Ovary (tissue), 9 donors: ENCODE data around the gene TMEM214. TPM values are rescaled to one million over a fixed set of nuclear protein-coding genes. Genes with fewer than 3 reads are reported as not detected.

Experiments
- DNase-seq, 5 donors: peaks; one replicate each; pipeline ENCODE4 v3.0.0-alpha.2; 2019 to 2020
- H3K27ac ChIP-seq, 2 donors: fragments of 200-600 bp; one replicate each; pipeline versions ENCODE4 v1.5.1 to v1.8.0; 2019 to 2022
- H3K27me3 ChIP-seq: fragments of 200-600 bp; one replicate; pipeline ENCODE4 v1.8.0; 2022
- H3K36me3 ChIP-seq: fragments of 200-600 bp; sonication (generic); one replicate; pipeline ENCODE4 v1.5.1; 2019
- H3K4me1 ChIP-seq: one replicate; pipeline ENCODE4 v1.8.1; 2013; ENCODE audit warnings: mild to moderate bottlenecking, moderate library complexity; ENCODE audit not compliant: insufficient read depth
- H3K4me3 ChIP-seq: fragments of 200-600 bp; sonication (generic); one replicate; pipeline ENCODE4 v1.5.1; 2017
- H3K9me3 ChIP-seq, 2 donors: fragments of 200-600 bp in 1 of 2; sonication (generic) in 1 of 2; one replicate each; pipeline versions ENCODE4 v1.5.1 to v1.8.1; 2013 to 2019; ENCODE audit warnings: mild to moderate bottlenecking in 1 of 2, moderate library complexity in 1 of 2
- EP300 ChIP-seq: sonication (generic); formaldehyde crosslinking; IDR thresholded peaks from one replicate; pipeline ENCODE4 v1.6.1; 2017; ENCODE audit warnings: antibody characterized with exemption
- POLR2A ChIP-seq: fragments of 450-650 bp; IDR thresholded peaks from one replicate; pipeline ENCODE4 v1.6.1; 2017; ENCODE audit warnings: antibody characterized with exemption, mild to moderate bottlenecking, moderate library complexity
- WGBS, 3 donors: extraction: QIAGEN DNeasy Blood & Tissue Kit in 1 of 3; methylation state at CpG; one replicate each; pipeline versions ENCODE4 v1.1.5 to v1.1.7; 2013 to 2017; 5-methylcytosine and 5-hydroxymethylcytosine counted together
- intact Hi-C, 4 donors: fragments of 100-400 bp; cut with DNase I; formaldehyde crosslinking; loops; one replicate each; pipeline versions ENCODE4 v1.11.0 to v1.15.1; 2022 to 2023
- polyA plus RNA-seq, 2 donors: library from polyadenylated mRNA; stranded (reverse); fragments of 200-250 nt in 1 of 2; fragments of 350-450 nt in 1 of 2; fragmentation: Illumina TruSeq in 1 of 2; extraction: RNeasy Lipid Tissue Mini Kit (QIAGEN cat#74804) in 1 of 2; gene quantifications; one replicate each; pipeline ENCODE4 v1.2.3, GENCODE V29; 2013 to 2014
- total RNA-seq, 7 donors: library from RNA; depleted of rRNA in 2 of 7; stranded (reverse); fragments of >200 nt in 2 of 7; fragmentation: NEBNext Ultra II Directional in 3 of 7; extraction: Animal tissue kit (Norgen Biotek cat#: 25700) in 3 of 7; gene quantifications; one replicate each; pipeline versions ENCODE4 v1.1.0 to v1.2.4, GENCODE V29; 2016 to 2023
- TF ChIP-seq, protein P1 (sequence below), 3 donors: fragments of 450-650 bp in 2 of 3; fragments of 200-600 bp in 1 of 3; IDR thresholded peaks; one replicate each; pipeline versions ENCODE4 v1.5.1 to v1.8.0; 2016 to 2022; ENCODE audit warnings: antibody characterized with exemption in 3 of 3, mild to moderate bottlenecking in 1 of 3
- donor health status: DM: no; HTN: no; CAD: no; lungs with moderate emphysema.
- donor health status: DM: no; HTN: no; CAD: no.
- donor health status: Bipolar disorder and iron deficiency.
- donor health status: DM: yes; HTN: yes; CAD: no.
- donor health status: DM: no; HTN: no; CAD: no.
- donor health status: DM: yes; HTN: yes; CAD: no.

Gene TMEM214
- total and polyA plus RNA-seq, 9 donors = 26.5 to 101 (median 67.1) TPM

- Histone ChIP-seq H3K27me3 (no peaks in the 10 kb centered on the region), H3K9me3 (no peaks in the 10 kb centered on the region), H3K27ac (peak overlapping the region in 1 of 2 donors; percentile 15), H3K4me3 (no peak overlapping the region), H3K36me3 (no peaks in the 10 kb centered on the region), H3K4me1 (peaks cover 14% of the 10 kb centered on the region)
- WGBS, 3 donors = 62 to 77% (median 67%) methylated on average over 8 of the region's 8 CpGs
- no peak for DNase-seq
- intact Hi-C loops = no loop called here
- no peak for TF ChIP-seq EP300
- TF ChIP-seq POLR2A = no peak
- TF ChIP-seq, protein P1, sequence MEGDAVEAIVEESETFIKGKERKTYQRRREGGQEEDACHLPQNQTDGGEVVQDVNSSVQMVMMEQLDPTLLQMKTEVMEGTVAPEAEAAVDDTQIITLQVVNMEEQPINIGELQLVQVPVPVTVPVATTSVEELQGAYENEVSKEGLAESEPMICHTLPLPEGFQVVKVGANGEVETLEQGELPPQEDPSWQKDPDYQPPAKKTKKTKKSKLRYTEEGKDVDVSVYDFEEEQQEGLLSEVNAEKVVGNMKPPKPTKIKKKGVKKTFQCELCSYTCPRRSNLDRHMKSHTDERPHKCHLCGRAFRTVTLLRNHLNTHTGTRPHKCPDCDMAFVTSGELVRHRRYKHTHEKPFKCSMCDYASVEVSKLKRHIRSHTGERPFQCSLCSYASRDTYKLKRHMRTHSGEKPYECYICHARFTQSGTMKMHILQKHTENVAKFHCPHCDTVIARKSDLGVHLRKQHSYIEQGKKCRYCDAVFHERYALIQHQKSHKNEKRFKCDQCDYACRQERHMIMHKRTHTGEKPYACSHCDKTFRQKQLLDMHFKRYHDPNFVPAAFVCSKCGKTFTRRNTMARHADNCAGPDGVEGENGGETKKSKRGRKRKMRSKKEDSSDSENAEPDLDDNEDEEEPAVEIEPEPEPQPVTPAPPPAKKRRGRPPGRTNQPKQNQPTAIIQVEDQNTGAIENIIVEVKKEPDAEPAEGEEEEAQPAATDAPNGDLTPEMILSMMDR (IDR thresholded peaks at IDR 0.05) = no peak
These were observed 25.1 kb upstream of the TMEM214 start for GRCh38 chr2:27007416-27008374.

GRCh38 chr2:27008678-27009077 is 24.1 kb upstream of the TMEM214 start:
- Histone ChIP-seq H3K9me3 (no peaks in the 10 kb centered on the region), H3K27me3 (no peaks in the 10 kb centered on the region), H3K36me3 (no peaks in the 10 kb centered on the region), H3K4me3 (no peak overlapping the region), H3K27ac (peak overlapping the region in 1 of 2 donors; percentile 26), H3K4me1 (peaks cover 10% of the 10 kb centered on the region)
- TF ChIP-seq EP300 (no peak), POLR2A (no peak)
- TF ChIP-seq, protein P1 (IDR thresholded peaks at IDR 0.05) = no peak
- DNase-seq = no peak
- intact Hi-C loops = no loop called here
- WGBS, 3 donors = 93 to 97% (median 95%) methylated on average over 4 of the region's 4 CpGs

- no peaks in the 10 kb centered on the region for H3K27me3 ChIP-seq
- H3K4me1 ChIP-seq = peaks cover 7% of the 10 kb centered on the region
- no peak overlapping the region for H3K4me3 ChIP-seq
- intact Hi-C loops = no loop called here
- DNase-seq = no peak
- no peaks in the 10 kb centered on the region for H3K36me3 ChIP-seq
- TF ChIP-seq, protein P1 (IDR thresholded peaks at IDR 0.05) = no peak
- TF ChIP-seq POLR2A = no peak
- TF ChIP-seq EP300 = no peak
- H3K9me3 ChIP-seq = no peaks in the 10 kb centered on the region
- peak overlapping the region in 1 of 2 donors; percentile 26 for H3K27ac ChIP-seq
These were observed 23.7 kb upstream of the TMEM214 start for GRCh38 chr2:27009083-27009482.

GRCh38 chr2:27009716-27010115 is 23.0 kb upstream of the TMEM214 start:
- no peaks in the 10 kb centered on the region for H3K9me3 ChIP-seq
- TF ChIP-seq, protein P1 (IDR thresholded peaks at IDR 0.05) = no peak
- TF ChIP-seq POLR2A = no peak
- no peak for TF ChIP-seq EP300
- H3K27ac ChIP-seq = no peak overlapping the region
- intact Hi-C loops = loop anchor here in 2 of 4 donors (5.0 to 10.0 kb wide), 2 partner anchors 32 to 165 kb away; partner anchors contain the start of gene DPYSL5 (in 2 of the 2)
- no peak overlapping the region for H3K4me3 ChIP-seq
- no peak for DNase-seq
- H3K36me3 ChIP-seq = no peaks in the 10 kb centered on the region
- peaks cover 9% of the 10 kb centered on the region for H3K4me1 ChIP-seq
- H3K27me3 ChIP-seq = no peaks in the 10 kb centered on the region
- 46 to 61% (median 50%) methylated on average over 2 of the region's 2 CpGs for WGBS, 3 donors
